K562 (cell line): ENCODE data around the gene GPR33. TPM values are rescaled to one million over a fixed set of nuclear protein-coding genes. Genes with fewer than 3 reads are reported as not detected.

ENCODE experiments used
- ATAC-seq: fragments of 200-7000 bp; cut with Tn5 transposase; 3 replicates; pipeline ENCODE4 v1.9.1; 2020; ENCODE audit warnings: moderate library complexity
- Bru-seq: library from RNA; stranded (reverse); fragments of 400-500 nt; gene quantifications from one replicate; lab custom pipeline; 2021; lab: Mats Ljungman, UMichigan
- BruChase-seq, 2 experiments: library from RNA; stranded (reverse); fragments of 400-500 nt; gene quantifications; one replicate each; lab custom pipeline; 2021; lab: Mats Ljungman, UMichigan
- BruUV-seq: library from RNA; stranded (reverse); fragments of 400-500 nt; replicated peaks from 2 replicates; lab custom pipeline; 2021; lab: Mats Ljungman, UMichigan
- CTCF ChIA-PET: fragments of 300-600 bp; formaldehyde crosslinking; extraction: SDS; loops from one replicate; lab custom pipeline; 2021; ENCODE audit warnings: low intra/inter-chr PET ratio; lab: Yijun Ruan, JAX
- POLR2A ChIA-PET: fragments of 300-600, 350-650 bp; sonication (Branson Sonifier 250); formaldehyde crosslinking; extraction: SDS; loops from one replicate; lab custom pipeline; 2021; ENCODE audit warnings: antibody characterized with exemption, inconsistent platforms; lab: Yijun Ruan, JAX
- DNase-seq, 4 experiments: peaks; one replicate each; pipeline versions ENCODE4 v3.0.0 to v3.0.0-alpha.2; 2011 to 2018; ENCODE audit warnings: low spot score in 3 of 4, mixed read lengths in 3 of 4; ENCODE audit errors: extremely low read depth in 1 of 4
- FAIRE-seq: peaks from 2 replicates; lab custom pipeline; 2011; peaks lifted over from hg19 to GRCh38; lab: Jason Lieb, UNC
- H2AFZ ChIP-seq: 2 replicates; pipeline ENCODE4 v1.6.0; 2011; ENCODE audit warnings: low read depth, low read length, control low read depth, inconsistent platforms
- H3K27ac ChIP-seq: fragments of 200-600 bp; 3 replicates; pipeline ENCODE4 v1.8.0; 2011; ENCODE audit warnings: low read depth, mild to moderate bottlenecking, control low read depth, inconsistent platforms, low read length, moderate library complexity, mixed read lengths; ENCODE audit errors: extremely low read depth
- H3K27me3 ChIP-seq, 2 experiments: fragments of 300-600 bp in 1 of 2; 2 replicates in 1 of 2; 3 replicates in 1 of 2; pipeline versions ENCODE4 v1.6.0 to v1.8.0; 2011; ENCODE audit warnings: inconsistent platforms in 2 of 2, low read length in 2 of 2, mild to moderate bottlenecking in 1 of 2, mixed read lengths in 1 of 2, moderate library complexity in 1 of 2; ENCODE audit not compliant: control insufficient read depth in 2 of 2, insufficient read depth in 2 of 2
- H3K36me3 ChIP-seq: fragments of 300-600 bp; 3 replicates; pipeline ENCODE4 v1.8.0; 2011; ENCODE audit warnings: mild to moderate bottlenecking, low read length, inconsistent platforms; ENCODE audit not compliant: control insufficient read depth, insufficient read depth
- H3K4me1 ChIP-seq, 2 experiments: fragments of 200-600 bp in 1 of 2; replicated peaks in 1 of 2; 2 replicates in 1 of 2; 3 replicates in 1 of 2; pipeline versions ENCODE4 v1.5.1 to v1.8.0; 2011; ENCODE audit warnings: inconsistent platforms in 2 of 2, low read length in 2 of 2, mild to moderate bottlenecking in 1 of 2, mixed read lengths in 1 of 2, moderate library complexity in 1 of 2; ENCODE audit not compliant: control insufficient read depth in 2 of 2, insufficient read depth in 2 of 2
- H3K4me2 ChIP-seq: 2 replicates; pipeline ENCODE4 v1.6.1; 2011; ENCODE audit warnings: low read length, control low read depth, inconsistent platforms, mixed read lengths; ENCODE audit not compliant: insufficient read depth
- H3K4me3 ChIP-seq: fragments of 200-600 bp; sonication (generic), shearing (Covaris generic); 2 replicates; pipeline ENCODE4 v1.5.1; 2016; ENCODE audit warnings: control low read depth, inconsistent platforms
- H3K79me2 ChIP-seq: fragments of 200-600 bp; 3 replicates; pipeline ENCODE4 v1.8.0; 2011; ENCODE audit warnings: low read length, inconsistent platforms; ENCODE audit not compliant: control insufficient read depth, insufficient read depth
- H3K9ac ChIP-seq, 2 experiments: 2 replicates each; pipeline versions ENCODE4 v1.6.0 to v1.6.1; 2011; ENCODE audit warnings: low read depth in 2 of 2, low read length in 2 of 2, control low read depth in 1 of 2, inconsistent platforms in 1 of 2, mild to moderate bottlenecking in 1 of 2, mixed read lengths in 1 of 2; ENCODE audit not compliant: insufficient read depth in 1 of 2
- H3K9me1 ChIP-seq: one replicate; pipeline ENCODE4 v1.6.0; 2011; ENCODE audit warnings: inconsistent platforms, mild to moderate bottlenecking, low read length, moderate library complexity; ENCODE audit not compliant: control insufficient read depth, insufficient read depth
- H3K9me3 ChIP-seq: replicated peaks from 2 replicates; pipeline ENCODE4 v1.5.1; 2011; ENCODE audit warnings: low read depth, low read length, inconsistent platforms; ENCODE audit not compliant: control insufficient read depth, insufficient read depth
- H4K20me1 ChIP-seq: replicated peaks from 2 replicates; pipeline ENCODE4 v1.6.1; 2011; ENCODE audit warnings: low read length, inconsistent platforms, mixed read lengths; ENCODE audit not compliant: control insufficient read depth, insufficient read depth
- KLF13 ChIP-seq: fragments of 450-650 bp; IDR thresholded peaks from 2 replicates; pipeline ENCODE4 v1.6.1; 2016; ENCODE audit warnings: missing genetic modification characterization, low read depth, mild to moderate bottlenecking, missing compliant biosample characterization, moderate library complexity, borderline replicate concordance
- WGBS: fragments of 100-300 bp; shearing (Covaris generic); methylation state at CpG from one replicate; pipeline ENCODE4 v1.1.6; 2016; ENCODE audit warnings: low coverage, mixed read lengths; ENCODE audit not compliant: insufficient coverage; ENCODE audit errors: missing lambda C conversion rate; 5-methylcytosine and 5-hydroxymethylcytosine counted together
- in situ Hi-C: fragments of 300-500 bp; cut with MboI; formaldehyde crosslinking; loops from 4 replicates; pipeline ENCODE4 v1.15.0; 2018; ENCODE audit warnings: inconsistent platforms, mixed read lengths
- intact Hi-C: fragments of 100-400 bp; cut with micrococcal nuclease; formaldehyde crosslinking; loops from 2 replicates; pipeline ENCODE4 v1.14.2; 2022
- long read RNA-seq, 3 experiments: library from polyadenylated mRNA in 2 of 3; library from RNA in 1 of 3; unstranded in 2 of 3; stranded (forward) in 1 of 3; transcript quantifications; one replicate each; pipeline ENCODE4 v2.0.0, GENCODE V29; 2019 to 2022
- polyA minus RNA-seq, 3 experiments: library from RNA; depleted of rRNA, polyadenylated mRNA; stranded (reverse); fragments of >200 nt; gene quantifications; 2 replicates each; pipeline ENCODE4 v1.2.3, GENCODE V29; 2011
- polyA plus RNA-seq, 8 experiments: library from polyadenylated mRNA; depleted of rRNA in 4 of 8; stranded (reverse) in 5 of 8; unstranded in 3 of 8; fragments of >200 nt; fragmentation: Nextera tagmentation in 2 of 8; fragmentation: Illumina TruSeq in 1 of 8; extraction: Ambion mirVana in 2 of 8; extraction: Trizol in 1 of 8; gene quantifications; 2 replicates each; pipeline versions ENCODE4 v1.2.1 to v1.2.3, GENCODE V29; 2011 to 2014; ENCODE audit warnings: inconsistent platforms in 1 of 8, missing spikeins in 1 of 8
- total RNA-seq, 7 experiments: library from RNA; depleted of rRNA in 6 of 7; stranded (reverse); fragments of >200 nt in 6 of 7; fragmentation: Illumina TruSeq in 2 of 7; extraction: Trizol in 2 of 7; gene quantifications; 2 replicates each; pipeline versions ENCODE4 v1.2.1 to v1.2.3, GENCODE V29; 2011 to 2021; ENCODE audit warnings: low replicate concordance in 1 of 7

The GPR33 gene
- total RNA-seq (2011; cell fraction: chromatin; rRNA removed; ENCODE audit: low replicate concordance): not detected in 2 replicates
- total RNA-seq (2011; cell fraction: nucleolus; rRNA removed): not detected in 2 replicates
- not detected in 2 replicates for total RNA-seq (2011; cell fraction: nucleoplasm; rRNA removed)
- total RNA-seq (2014; rRNA removed) (not detected in 2 replicates), total RNA-seq (2014; rRNA removed; fragmentation: Illumina TruSeq; extraction: Trizol) (not detected in 2 replicates), total RNA-seq (2015; rRNA removed; fragmentation: Illumina TruSeq; extraction: Trizol) (not detected in 2 replicates), total RNA-seq (2021) (not detected in 2 replicates), polyA plus RNA-seq (2011; rRNA removed) (not detected in 2 replicates), polyA plus RNA-seq (2014; fragmentation: Illumina TruSeq; extraction: Trizol) (not detected in 2 replicates), polyA plus RNA-seq (2014; fragmentation: Nextera tagmentation; extraction: Ambion mirVana) (not detected), polyA plus RNA-seq (2014; rRNA removed) (not detected in 2 replicates), polyA minus RNA-seq (2011; rRNA and poly(A)+ RNA removed) (not detected in 2 replicates), Bru-seq, nascent RNA (not detected), BruChase-seq, experiment 1, labeled RNA remaining after a 2-hour chase (not detected), BruChase-seq, experiment 2, labeled RNA remaining after a 6-hour chase (not detected)
- not detected in 2 replicates for polyA plus RNA-seq (2011; cell fraction: cytosol; rRNA removed)
- not detected in 2 replicates for polyA plus RNA-seq (2011; cell fraction: nucleus; rRNA removed)
- polyA plus RNA-seq (2012): not detected in 2 replicates
- polyA minus RNA-seq (2011; cell fraction: cytosol; rRNA and poly(A)+ RNA removed): not detected in 2 replicates
- polyA minus RNA-seq (2011; cell fraction: nucleus; rRNA and poly(A)+ RNA removed): not detected in 2 replicates
- long read RNA-seq, experiment 1: 0 reads
- long read RNA-seq, experiment 2: 0 reads
- long read RNA-seq, experiment 3: 0 reads

- Histone ChIP-seq H4K20me1 (no peaks in the 10 kb centered on the region), H3K36me3 (no peaks in the 10 kb centered on the region), H3K9me3 (no peaks in the 10 kb centered on the region), H2AFZ (no peak within 1 kb of the TSS), H3K4me1 (no peaks in the 10 kb centered on the region; a peak in 1 of 5 replicates), H3K9ac (no peak within 1 kb of the TSS), H3K27ac (no peak within 1 kb of the TSS), H3K27me3 (no peaks in the 10 kb centered on the region; a peak in 1 of 5 replicates), H3K4me3 (no peak within 1 kb of the TSS), H3K79me2 (no peaks in the 10 kb centered on the region), H3K4me2 (no peak within 1 kb of the TSS), H3K9me1 (no peaks in the 10 kb centered on the region)
- TF ChIP-seq KLF13: no peak
- ChIA-PET POLR2A (no interaction called here), CTCF (no interaction called here)
- ATAC-seq: no peak
- DNase-seq: no peak
- intact Hi-C loops (no loop called here), in situ Hi-C loops (no loop called here)
- WGBS: 0% methylated on average over 1 of the region's 1 CpG
- no TSS peak for BruUV-seq
- no peak for FAIRE-seq
Observed at GRCh38 chr14:31487886-31488285, at the start of gene GPR33. GPR33 (minus strand) TSS chr14:31488039; CDS start chr14:31483965, 4,074 bp downstream.
